ENCODE results near the gene RBBP4.
A peak's percentile ranks its signal among the peaks of the same experiment; 100 is the strongest.
"Not testable (repeated sequence)": the region's sequence is repeated elsewhere in the genome, so short reads cannot be mapped to it uniquely, and the experiment has no call there.

RBBP4 gene

GRCh38 chr1:32686387-32686786 is 35.4 kb downstream of the RBBP4 start:
- H3K4me3 ChIP-seq (ENCODE audit: low read depth, low read length), result no peak overlapping the region
- in situ Hi-C loops (cut with HindIII; ENCODE audit: low sequenced_read_pairs), result no loop called here
- no peak for TF ChIP-seq CTCF (IDR thresholded peaks at IDR 0.05; ENCODE audit: low read depth, low read length, missing control alignments)
- no peak for DNase-seq (ENCODE audit: low read depth)

- no peak for DNase-seq (ENCODE audit: low read depth)
- in situ Hi-C loops (cut with HindIII; ENCODE audit: low sequenced_read_pairs), result no loop called here
- TF ChIP-seq CTCF (IDR thresholded peaks at IDR 0.05; ENCODE audit: low read depth, low read length, missing control alignments), result no peak
- no peak overlapping the region for H3K4me3 ChIP-seq (ENCODE audit: low read depth, low read length)
Observed at GRCh38 chr1:32693455-32694174, 42.6 kb downstream of the RBBP4 start.

- in situ Hi-C loops (cut with HindIII; ENCODE audit: low sequenced_read_pairs), result no loop called here
- H3K4me3 ChIP-seq (ENCODE audit: low read depth, low read length), result no peak overlapping the region
- DNase-seq (ENCODE audit: low read depth), result peak; percentile 71
- no peak for TF ChIP-seq CTCF (IDR thresholded peaks at IDR 0.05; ENCODE audit: low read depth, low read length, missing control alignments)
Observed at GRCh38 chr1:32695098-32695904, 44.3 kb downstream of the RBBP4 start.

GRCh38 chr1:32696041-32696440 is 45.0 kb downstream of the RBBP4 start:
- in situ Hi-C loops (cut with HindIII; ENCODE audit: low sequenced_read_pairs), result no loop called here
- H3K4me3 ChIP-seq (ENCODE audit: low read depth, low read length), result no peak overlapping the region
- TF ChIP-seq CTCF (IDR thresholded peaks at IDR 0.05; ENCODE audit: low read depth, low read length, missing control alignments), result no peak
- no peak for DNase-seq (ENCODE audit: low read depth)

GRCh38 chr1:32696996-32697395 is 46.0 kb downstream of the RBBP4 start:
- DNase-seq (ENCODE audit: low read depth); in situ Hi-C loops (cut with HindIII; ENCODE audit: low sequenced_read_pairs); H3K4me3 ChIP-seq (ENCODE audit: low read depth, low read length): not testable (repeated sequence)

GRCh38 chr1:32701421-32701911 is 50.5 kb downstream of the RBBP4 start:
- no peak for DNase-seq (ENCODE audit: low read depth)
- in situ Hi-C loops (cut with HindIII; ENCODE audit: low sequenced_read_pairs), result no loop called here
- H3K4me3 ChIP-seq (ENCODE audit: low read depth, low read length), result peak overlapping the region; percentile 78
- no peak for TF ChIP-seq CTCF (IDR thresholded peaks at IDR 0.05; ENCODE audit: low read depth, low read length, missing control alignments)

Measured in astrocyte of the cerebellum (primary cell).